Upper lobe of right lung (tissue), 1 donor: ENCODE data around the gene ZBTB7C. TPM values are rescaled to one million over a fixed set of nuclear protein-coding genes. Genes with fewer than 3 reads are reported as not detected.

ENCODE experiments used
- ATAC-seq: fragments of 200-7000 bp; cut with Tn5 transposase; one replicate; pipeline ENCODE4 v1.9.1; 2020; ENCODE audit warnings: mild to moderate bottlenecking, moderate library complexity
- DNase-seq: peaks from one replicate; pipeline ENCODE4 v3.0.0-alpha.2; 2020
- H3K27ac ChIP-seq: fragments of 200-600 bp; one replicate; pipeline ENCODE4 v1.8.0; 2022
- H3K27me3 ChIP-seq: fragments of 200-600 bp; one replicate; pipeline ENCODE4 v1.8.0; 2022; ENCODE audit warnings: mild to moderate bottlenecking
- H3K36me3 ChIP-seq: fragments of 200-600 bp; one replicate; pipeline ENCODE4 v1.8.0; 2022
- H3K4me1 ChIP-seq: fragments of 200-600 bp; one replicate; pipeline ENCODE4 v1.8.0; 2022
- H3K4me3 ChIP-seq: fragments of 200-600 bp; one replicate; pipeline ENCODE4 v1.8.0; 2022; ENCODE audit warnings: mild to moderate bottlenecking
- H3K9me3 ChIP-seq: fragments of 200-600 bp; one replicate; pipeline ENCODE4 v1.8.0; 2022
- intact Hi-C: fragments of 100-400 bp; cut with DNase I; formaldehyde crosslinking; loops from one replicate; pipeline ENCODE4 v1.11.0; 2022
- total RNA-seq: library from RNA; stranded (reverse); fragmentation: NEBNext Ultra II Directional; extraction: Animal tissue kit (Norgen Biotek cat#: 25700); gene quantifications from one replicate; pipeline ENCODE4 v1.2.1, GENCODE V29; 2021
- TF ChIP-seq, protein P1 (sequence below): fragments of 200-600 bp; IDR thresholded peaks from one replicate; pipeline ENCODE4 v1.8.0; 2022; ENCODE audit warnings: antibody characterized with exemption
- donor health status: DM: no; HTN: yes; CAD: no; lungs with severe emphysema.

The ZBTB7C gene
- total RNA-seq, 1 donor from 2014 or later = 17.7 TPM

GRCh38 chr18:48140731-48141130 is 268.5 kb downstream of the ZBTB7C start:
- Histone ChIP-seq H3K27me3 (no peaks in the 10 kb centered on the region), H3K9me3 (no peaks in the 10 kb centered on the region), H3K4me1 (peaks cover 19% of the 10 kb centered on the region), H3K4me3 (no peak overlapping the region), H3K27ac (no peak overlapping the region), H3K36me3 (no peaks in the 10 kb centered on the region)
- DNase-seq = no peak
- TF ChIP-seq, protein P1, sequence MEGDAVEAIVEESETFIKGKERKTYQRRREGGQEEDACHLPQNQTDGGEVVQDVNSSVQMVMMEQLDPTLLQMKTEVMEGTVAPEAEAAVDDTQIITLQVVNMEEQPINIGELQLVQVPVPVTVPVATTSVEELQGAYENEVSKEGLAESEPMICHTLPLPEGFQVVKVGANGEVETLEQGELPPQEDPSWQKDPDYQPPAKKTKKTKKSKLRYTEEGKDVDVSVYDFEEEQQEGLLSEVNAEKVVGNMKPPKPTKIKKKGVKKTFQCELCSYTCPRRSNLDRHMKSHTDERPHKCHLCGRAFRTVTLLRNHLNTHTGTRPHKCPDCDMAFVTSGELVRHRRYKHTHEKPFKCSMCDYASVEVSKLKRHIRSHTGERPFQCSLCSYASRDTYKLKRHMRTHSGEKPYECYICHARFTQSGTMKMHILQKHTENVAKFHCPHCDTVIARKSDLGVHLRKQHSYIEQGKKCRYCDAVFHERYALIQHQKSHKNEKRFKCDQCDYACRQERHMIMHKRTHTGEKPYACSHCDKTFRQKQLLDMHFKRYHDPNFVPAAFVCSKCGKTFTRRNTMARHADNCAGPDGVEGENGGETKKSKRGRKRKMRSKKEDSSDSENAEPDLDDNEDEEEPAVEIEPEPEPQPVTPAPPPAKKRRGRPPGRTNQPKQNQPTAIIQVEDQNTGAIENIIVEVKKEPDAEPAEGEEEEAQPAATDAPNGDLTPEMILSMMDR = no peak
- intact Hi-C loops = no loop called here
- ATAC-seq = peak; percentile 46

DNA sequence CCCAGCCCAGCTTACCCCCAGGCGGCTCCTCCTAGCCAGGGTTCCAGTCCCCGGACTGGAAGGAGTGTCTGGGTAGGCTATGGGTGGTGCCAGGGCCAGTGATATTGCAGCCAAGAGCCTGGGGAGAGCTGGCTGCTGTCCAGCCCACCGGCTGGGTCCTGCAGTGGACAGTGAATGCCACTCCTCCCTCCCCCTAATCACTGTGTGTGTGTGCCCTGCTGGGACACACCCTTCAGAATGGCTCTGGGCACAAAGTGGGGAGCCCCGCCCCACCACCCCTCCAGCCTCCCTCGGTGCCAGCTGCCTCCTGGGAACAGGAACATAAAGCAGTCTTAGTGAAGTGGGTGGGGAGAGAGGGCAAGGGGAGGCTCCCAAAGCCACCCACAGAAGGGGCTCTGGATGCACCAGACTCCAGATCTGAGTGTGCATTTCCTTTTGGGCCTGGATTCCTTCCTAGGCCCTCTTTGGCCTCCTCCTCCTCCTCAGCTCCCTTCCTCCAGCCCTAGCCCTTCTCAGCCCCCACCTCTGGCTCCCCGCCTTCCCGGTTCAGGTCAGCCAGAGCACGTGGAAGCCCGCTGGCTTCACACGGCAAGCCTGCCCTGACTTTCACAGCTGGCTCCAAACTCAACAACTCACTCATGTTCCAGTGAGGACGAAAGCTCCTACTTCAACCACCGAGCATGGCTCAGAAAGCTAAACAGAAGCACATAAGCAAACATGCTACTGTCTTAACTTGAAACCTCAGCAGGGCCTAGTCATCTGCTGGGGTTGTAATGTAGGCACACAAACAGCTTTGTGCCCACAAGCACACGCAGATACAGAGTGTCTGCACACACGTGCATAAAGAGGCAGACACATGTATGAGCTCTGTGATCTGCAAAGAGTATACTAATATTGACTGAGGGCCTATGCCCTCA is 269.5 kb downstream of the ZBTB7C start:
- DNase-seq (peak; percentile 82), ATAC-seq (peak; percentile 77)
- no peaks in the 10 kb centered on the region for H3K36me3 ChIP-seq
- intact Hi-C loops = no loop called here
- TF ChIP-seq, protein P1 = no peak
- H3K4me1 ChIP-seq = peaks cover 19% of the 10 kb centered on the region
- no peak overlapping the region for H3K27ac ChIP-seq
- H3K27me3 ChIP-seq = no peaks in the 10 kb centered on the region
- H3K9me3 ChIP-seq = no peaks in the 10 kb centered on the region
- no peak overlapping the region for H3K4me3 ChIP-seq

DNA sequence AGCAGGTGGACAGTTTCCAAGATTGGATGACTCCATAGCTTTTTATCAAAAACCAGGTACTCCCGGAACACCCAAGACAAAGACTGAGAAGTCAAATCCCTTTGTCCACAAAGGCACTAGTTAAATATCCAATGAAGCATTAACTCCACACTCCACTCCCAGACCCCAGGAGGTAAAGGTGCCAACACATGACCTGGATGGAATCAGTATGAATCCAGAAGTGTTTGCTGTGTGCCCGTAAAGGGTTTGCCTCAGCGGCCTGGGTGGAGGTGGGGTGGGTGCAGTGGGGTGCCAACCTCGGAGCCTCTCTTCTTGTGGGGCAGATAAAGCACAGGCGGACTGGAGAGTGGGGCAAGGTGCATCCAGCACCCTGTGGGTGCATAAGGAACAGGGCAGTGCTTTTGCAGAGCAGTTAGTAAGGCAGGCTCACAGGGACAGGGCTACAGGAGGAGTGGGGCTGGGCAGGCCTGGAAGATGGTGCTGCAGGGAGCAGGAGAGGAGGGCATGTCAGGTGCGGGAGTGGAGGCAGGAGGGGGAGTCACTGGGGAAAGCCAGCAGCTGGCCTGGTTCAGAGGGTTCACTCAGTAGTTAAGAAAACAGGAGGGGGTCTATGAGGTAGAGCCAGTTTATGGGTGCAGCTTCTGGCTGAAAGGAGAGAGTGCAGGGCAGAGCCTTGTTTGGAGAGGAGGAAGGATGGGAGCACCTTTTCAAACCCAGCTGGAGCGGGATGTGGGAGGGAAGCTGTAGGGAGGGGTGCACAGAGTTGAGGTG is 270.3 kb downstream of the ZBTB7C start:
- Histone ChIP-seq H3K27me3 (no peaks in the 10 kb centered on the region), H3K4me3 (no peak overlapping the region), H3K4me1 (peaks cover 22% of the 10 kb centered on the region), H3K9me3 (no peaks in the 10 kb centered on the region), H3K36me3 (no peaks in the 10 kb centered on the region), H3K27ac (no peak overlapping the region)
- intact Hi-C loops = no loop called here
- no peak for ATAC-seq
- no peak for DNase-seq
- TF ChIP-seq, protein P1 = no peak

DNA sequence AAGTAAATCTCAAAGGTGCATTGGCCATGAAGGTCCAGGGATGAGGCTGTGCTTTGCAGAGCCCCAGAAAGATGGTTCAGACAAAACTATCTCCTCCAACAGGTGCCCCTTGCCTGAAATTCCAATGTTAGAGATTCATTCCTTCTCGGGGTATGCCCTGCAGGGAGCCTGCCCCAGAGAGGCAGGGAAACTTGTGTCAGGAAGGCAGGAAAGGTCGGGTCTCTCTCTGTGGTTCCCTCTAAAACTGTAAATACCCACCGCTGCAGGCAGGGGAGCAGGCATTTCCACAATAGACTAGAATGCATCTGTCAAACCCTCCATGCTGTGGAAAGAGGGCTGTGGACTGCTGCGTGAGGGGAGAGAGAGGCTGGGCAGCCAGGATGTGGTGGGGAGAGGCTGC is 271.0 kb downstream of the ZBTB7C start:
- no peak for ATAC-seq
- intact Hi-C loops = no loop called here
- TF ChIP-seq, protein P1 = no peak
- Histone ChIP-seq H3K4me1 (peaks cover 22% of the 10 kb centered on the region), H3K36me3 (no peaks in the 10 kb centered on the region), H3K27ac (peak overlapping the region; percentile 24), H3K4me3 (no peak overlapping the region), H3K9me3 (no peaks in the 10 kb centered on the region), H3K27me3 (no peaks in the 10 kb centered on the region)
- DNase-seq = no peak

DNA sequence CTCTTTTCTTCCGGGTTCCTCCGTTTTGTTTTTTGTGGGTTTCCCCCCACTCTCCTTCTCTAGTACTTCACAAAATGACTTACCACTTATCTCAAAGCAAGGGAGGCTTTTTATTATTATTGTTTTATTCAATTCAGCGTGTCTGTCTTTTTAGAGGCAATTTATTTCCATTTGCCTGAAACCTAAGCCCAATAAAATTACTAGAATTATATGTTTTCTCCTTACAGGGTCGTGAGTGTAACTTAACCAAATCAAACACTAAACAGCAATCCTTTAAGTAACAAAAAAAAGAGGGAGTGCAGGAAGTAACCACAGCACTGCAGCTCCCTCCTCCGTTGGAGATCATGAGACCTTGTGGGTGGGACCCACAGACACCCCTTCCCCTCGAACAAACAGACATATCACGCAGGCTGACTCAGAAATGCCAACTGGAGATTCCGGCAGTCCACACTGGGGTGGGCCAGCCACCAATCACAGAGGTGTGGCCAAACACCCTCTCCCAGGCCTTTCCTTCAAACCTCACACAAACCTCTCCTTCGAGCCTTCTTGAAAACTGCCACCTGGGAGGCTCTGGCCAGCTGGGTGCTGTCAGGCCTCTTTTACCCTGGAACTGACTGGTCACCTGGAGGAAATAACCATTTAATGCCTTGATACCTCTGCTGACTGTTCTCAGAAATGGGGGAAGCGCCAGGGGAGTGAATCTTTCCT is 271.7 kb downstream of the ZBTB7C start:
- Histone ChIP-seq H3K4me3 (peak overlapping the region; percentile 62), H3K9me3 (no peaks in the 10 kb centered on the region), H3K4me1 (peaks cover 22% of the 10 kb centered on the region), H3K27ac (peak overlapping the region; percentile 24), H3K27me3 (no peaks in the 10 kb centered on the region), H3K36me3 (no peaks in the 10 kb centered on the region)
- no peak for ATAC-seq
- DNase-seq = no peak
- TF ChIP-seq, protein P1 = no peak
- intact Hi-C loops = no loop called here
